ENCODE results near the gene PNMA8B.

PNMA8B gene

GRCh38 chr19:46537136-46538097, 41.8 kb upstream of the PNMA8B start:
- Histone ChIP-seq H3K9me3 (replicated peaks; ENCODE audit: insufficient read depth, low read length) (no peaks in the 10 kb centered on the region), H3F3A (ENCODE audit: insufficient read depth, low read length) (no peaks in the 10 kb centered on the region), H3K9me2 (replicated peaks; ENCODE audit: insufficient read depth, low read length) (no peaks in the 10 kb centered on the region), H3K4me1 (ENCODE audit: low read length) (no peaks in the 10 kb centered on the region), H3K9ac (ENCODE audit: low read length) (no peak overlapping the region), H4K20me1 (ENCODE audit: insufficient read depth, low read length) (no peaks in the 10 kb centered on the region), H3K4me2 (ENCODE audit: low read depth, low read length) (no peak overlapping the region), H3K4me3 (ENCODE audit: low read length) (no peak overlapping the region), H2AFZ (ENCODE audit: low read length) (no peak overlapping the region), H3K27ac (ENCODE audit: low read length) (no peak overlapping the region), H3K36me3 (replicated peaks; ENCODE audit: insufficient read depth, low read length) (no peaks in the 10 kb centered on the region), H3K79me2 (ENCODE audit: low read length) (no peaks in the 10 kb centered on the region), H3K27me3 (replicated peaks; ENCODE audit: insufficient read depth, low read length) (peaks cover 85% of the 10 kb centered on the region)
- TF ChIP-seq EZH2 (optimal IDR thresholded peaks at IDR 0.05; ENCODE audit: low read depth, low read length) (no peak), CTCF (IDR thresholded peaks at IDR 0.05; ENCODE audit: low read length) (peak; percentile 94)
- peak; percentile 26 for DNase-seq

GRCh38 chr19:46536391-46536790, 40.7 kb upstream of the PNMA8B start:
- Histone ChIP-seq H3K4me1 (ENCODE audit: low read length) (no peaks in the 10 kb centered on the region), H4K20me1 (ENCODE audit: insufficient read depth, low read length) (no peaks in the 10 kb centered on the region), H2AFZ (ENCODE audit: low read length) (no peak overlapping the region), H3K9me2 (replicated peaks; ENCODE audit: insufficient read depth, low read length) (no peaks in the 10 kb centered on the region), H3K27ac (ENCODE audit: low read length) (no peak overlapping the region), H3K79me2 (ENCODE audit: low read length) (no peaks in the 10 kb centered on the region), H3K9me3 (replicated peaks; ENCODE audit: insufficient read depth, low read length) (no peaks in the 10 kb centered on the region), H3K4me2 (ENCODE audit: low read depth, low read length) (no peak overlapping the region), H3K36me3 (replicated peaks; ENCODE audit: insufficient read depth, low read length) (no peaks in the 10 kb centered on the region), H3K9ac (ENCODE audit: low read length) (no peak overlapping the region), H3K27me3 (replicated peaks; ENCODE audit: insufficient read depth, low read length) (peaks cover 83% of the 10 kb centered on the region), H3F3A (ENCODE audit: insufficient read depth, low read length) (no peaks in the 10 kb centered on the region), H3K4me3 (ENCODE audit: low read length) (no peak overlapping the region)
- no peak for TF ChIP-seq CTCF (IDR thresholded peaks at IDR 0.05; ENCODE audit: low read length)
- TF ChIP-seq EZH2 (optimal IDR thresholded peaks at IDR 0.05; ENCODE audit: low read depth, low read length): no peak
- TF ChIP-seq EZH2phosphoT487 (IDR thresholded peaks at IDR 0.05; ENCODE audit: low read length): no peak
- DNase-seq: no peak

- H3K4me1 ChIP-seq (ENCODE audit: low read length): no peaks in the 10 kb centered on the region
- H3K9me3 ChIP-seq (replicated peaks; ENCODE audit: insufficient read depth, low read length): no peaks in the 10 kb centered on the region
- TF ChIP-seq EZH2 (optimal IDR thresholded peaks at IDR 0.05; ENCODE audit: low read depth, low read length) (no peak), CTCF (IDR thresholded peaks at IDR 0.05; ENCODE audit: low read length) (no peak), EZH2phosphoT487 (IDR thresholded peaks at IDR 0.05; ENCODE audit: low read length) (no peak)
- no peak overlapping the region for H3K9ac ChIP-seq (ENCODE audit: low read length)
- no peak for DNase-seq
- H3K79me2 ChIP-seq (ENCODE audit: low read length): no peaks in the 10 kb centered on the region
- peaks cover 88% of the 10 kb centered on the region for H3K27me3 ChIP-seq (replicated peaks; ENCODE audit: insufficient read depth, low read length)
- no peak overlapping the region for H2AFZ ChIP-seq (ENCODE audit: low read length)
- H3K36me3 ChIP-seq (replicated peaks; ENCODE audit: insufficient read depth, low read length): no peaks in the 10 kb centered on the region
- no peak overlapping the region for H3K4me3 ChIP-seq (ENCODE audit: low read length)
- no peaks in the 10 kb centered on the region for H4K20me1 ChIP-seq (ENCODE audit: insufficient read depth, low read length)
- no peak overlapping the region for H3K4me2 ChIP-seq (ENCODE audit: low read depth, low read length)
- no peaks in the 10 kb centered on the region for H3F3A ChIP-seq (ENCODE audit: insufficient read depth, low read length)
- no peak overlapping the region for H3K27ac ChIP-seq (ENCODE audit: low read length)
- H3K9me2 ChIP-seq (replicated peaks; ENCODE audit: insufficient read depth, low read length): no peaks in the 10 kb centered on the region
These were observed 38.0 kb upstream of the PNMA8B start for GRCh38 chr19:46533621-46534081.

All from MM.1S (cell line).